Panc1 (cell line): ENCODE results near the gene FPR1. TPM values are rescaled to one million over a fixed set of nuclear protein-coding genes. Genes with fewer than 3 reads are reported as not detected.
"Not testable (repeated sequence)": the region's sequence is repeated elsewhere in the genome, so short reads cannot be mapped to it uniquely, and the experiment has no call there.

Experiments
- ATAC-seq: fragments of 200-7000 bp; cut with Tn5 transposase; 2 replicates; pipeline ENCODE4 v1.9.1; 2020; ENCODE audit warnings: mild to moderate bottlenecking, moderate library complexity
- BruUV-seq: library from RNA; stranded (reverse); fragments of 400-500 nt; replicated peaks from 2 replicates; lab custom pipeline; 2021; lab: Mats Ljungman, UMichigan
- CTCF ChIA-PET: fragments of 300-600 bp; sonication (Branson Sonifier 250); formaldehyde crosslinking; loops from one replicate; lab custom pipeline; 2022; ENCODE audit warnings: antibody characterized with exemption; lab: Charles Lee
- POLR2A ChIA-PET: fragments of 300-600 bp; sonication (Branson Sonifier 250); formaldehyde crosslinking; loops from one replicate; lab custom pipeline; 2022; ENCODE audit warnings: antibody characterized with exemption; lab: Charles Lee
- DNase-seq: peaks from one replicate; pipeline ENCODE4 v3.0.0-alpha.2; 2010; ENCODE audit warnings: low read depth, low spot score
- H3K27ac ChIP-seq: 2 replicates; pipeline ENCODE4 v1.5.1; 2011; ENCODE audit warnings: mild to moderate bottlenecking, low read length, inconsistent platforms
- H3K27me3 ChIP-seq: fragments of 200-500 bp; sonication (Bioruptor generic); 2 replicates; pipeline ENCODE4 v1.6.0; 2014; ENCODE audit warnings: low read length, inconsistent platforms; ENCODE audit not compliant: control insufficient read depth, insufficient read depth
- H3K36me3 ChIP-seq: fragments of 200-500 bp; sonication (Bioruptor generic); 2 replicates; pipeline ENCODE4 v1.5.1; 2014; ENCODE audit warnings: inconsistent platforms, mild to moderate bottlenecking, low read length, moderate library complexity; ENCODE audit not compliant: control insufficient read depth, insufficient read depth
- H3K4me1 ChIP-seq: 2 replicates; pipeline ENCODE4 v1.5.1; 2011; ENCODE audit warnings: inconsistent platforms, mild to moderate bottlenecking, low read length, moderate library complexity; ENCODE audit not compliant: control insufficient read depth, insufficient read depth
- H3K4me3 ChIP-seq, 2 experiments: 2 replicates each; pipeline ENCODE4 v1.5.1; 2011 to 2012; ENCODE audit warnings: low read depth in 2 of 2, low read length in 2 of 2, mild to moderate bottlenecking in 2 of 2, inconsistent platforms in 1 of 2, moderate library complexity in 1 of 2
- H3K9me3 ChIP-seq: fragments of 200-500 bp; sonication (Bioruptor generic); 2 replicates; pipeline ENCODE4 v1.5.1; 2014; ENCODE audit warnings: low read depth, mild to moderate bottlenecking, inconsistent platforms, low read length, moderate library complexity; ENCODE audit not compliant: control insufficient read depth, insufficient read depth
- CTCF ChIP-seq: fragments of 450-650 bp; IDR thresholded peaks from 2 replicates; pipeline ENCODE4 v1.5.1; 2017; ENCODE audit warnings: mild to moderate bottlenecking
- POLR2AphosphoS5 ChIP-seq: IDR thresholded peaks from 2 replicates; pipeline ENCODE4 v1.6.1; 2012; ENCODE audit warnings: mild to moderate bottlenecking, low read depth, low read length, moderate library complexity
- REST ChIP-seq, 2 experiments: IDR thresholded peaks; 2 replicates each; pipeline ENCODE4 v1.6.1; 2011 to 2012; ENCODE audit warnings: low read depth in 2 of 2, control low read depth in 1 of 2, low read length in 1 of 2, mild to moderate bottlenecking in 1 of 2, moderate library complexity in 1 of 2; ENCODE audit not compliant: insufficient read depth in 1 of 2
- SIN3A ChIP-seq: IDR thresholded peaks from 2 replicates; pipeline ENCODE4 v1.6.1; 2012; ENCODE audit warnings: low read depth, mild to moderate bottlenecking, low read length, moderate library complexity, borderline replicate concordance; ENCODE audit not compliant: insufficient read depth
- TCF7L2 ChIP-seq: IDR thresholded peaks from 2 replicates; pipeline ENCODE4 v1.6.1; 2011; ENCODE audit warnings: mild to moderate bottlenecking, low read depth, low read length, inconsistent platforms
- in situ Hi-C: cut with HindIII; loops from 2 replicates; pipeline ENCODE4 v1.10.0; 2016; ENCODE audit warnings: low sequenced_read_pairs, low pct_unique_long_range_greater_than_20kb
- intact Hi-C: fragments of 100-400 bp; cut with micrococcal nuclease; formaldehyde crosslinking; loops from one replicate; pipeline ENCODE4 v1.10.0; 2022; ENCODE audit not compliant: unreplicated experiment
- total RNA-seq: library from RNA; stranded (reverse); gene quantifications from one replicate; pipeline ENCODE4 v1.2.1, GENCODE V29; 2021; ENCODE audit not compliant: unreplicated experiment

Gene FPR1
- total RNA-seq, 1 experiment from 2014 or later, result not detected

- peaks cover 3% of the 10 kb centered on the region; the same call in 1 of the 2 replicates for H3K27me3 ChIP-seq
- H3K4me1 ChIP-seq, result no peaks in the 10 kb centered on the region
- in situ Hi-C loops, result no loop called here
- no peak overlapping the region for H3K27ac ChIP-seq
- ChIA-PET CTCF (no interaction called here), POLR2A (interaction anchor here (0.6 kb wide), 1 partner anchor 16 kb away, joined by 6 read pairs; the partner anchor contains the start of gene HAS1)
- H3K4me3 ChIP-seq, result no peak overlapping the region
- BruUV-seq, result no TSS peak
- no peaks in the 10 kb centered on the region for H3K9me3 ChIP-seq
- intact Hi-C loops, result no loop called here
- DNase-seq (no peak), ATAC-seq (no peak)
- H3K36me3 ChIP-seq, result no peaks in the 10 kb centered on the region
- no peak for TF ChIP-seq CTCF
- no peak for TF ChIP-seq REST (IDR thresholded peaks at IDR 0.05; ENCODE audit: insufficient read depth in 1 of 2, low read depth in 2 of 2, low read length in 1 of 2)
- no peak for TF ChIP-seq TCF7L2
- no peak for TF ChIP-seq POLR2AphosphoS5
- TF ChIP-seq SIN3A, result no peak
Measured at GRCh38 chr19:51739466-51740213, 12.0 kb downstream of the FPR1 start.

GRCh38 chr19:51738523-51738922 lies 13.2 kb downstream of the FPR1 start:
- H3K9me3 ChIP-seq, H3K36me3 ChIP-seq, POLR2A ChIA-PET, H3K27ac ChIP-seq, DNase-seq, H3K4me3 ChIP-seq, H3K4me1 ChIP-seq, CTCF ChIA-PET, H3K27me3 ChIP-seq, intact Hi-C loops, in situ Hi-C loops, BruUV-seq, ATAC-seq: not testable (repeated sequence)

- CTCF ChIA-PET, result interaction anchor here (0.5 kb wide), 1 partner anchor 1836 kb away, joined by 3 read pairs; no protein-coding TSS in a partner anchor
- Histone ChIP-seq H3K4me3 (no peak overlapping the region), H3K36me3 (no peaks in the 10 kb centered on the region), H3K27me3 (peaks cover 3% of the 10 kb centered on the region; the same call in 1 of the 2 replicates), H3K4me1 (no peaks in the 10 kb centered on the region), H3K9me3 (no peaks in the 10 kb centered on the region), H3K27ac (no peak overlapping the region)
- in situ Hi-C loops, result no loop called here
- ATAC-seq, result no peak
- POLR2A ChIA-PET, result no interaction called here
- TF ChIP-seq CTCF, result no peak
- DNase-seq, result no peak
- intact Hi-C loops, result no loop called here
- BruUV-seq, result no TSS peak
Measured at GRCh38 chr19:51737924-51738323, 13.8 kb downstream of the FPR1 start.
